ENCODE results near the gene LYPD3. TPM values are rescaled to one million over a fixed set of nuclear protein-coding genes. Genes with fewer than 3 reads are reported as not detected.

LYPD3 gene
- total and polyA plus RNA-seq, 8 donors = 0.20 to 1.7 (median 0.36) TPM

- TF ChIP-seq CTCF (IDR thresholded peaks at IDR 0.05) = no peak
- intact Hi-C loops (cut with DNase I) = no loop called here
- ATAC-seq (no peak), DNase-seq (no peak), FAIRE-seq (no peak)
- Histone ChIP-seq H3K4me1 (peaks cover 0 to 3% (median 0%) of the 10 kb centered on the region in 3 donors), H3K36me3 (no peaks in the 10 kb centered on the region), H3K27ac (no peak overlapping the region), H3K27me3 (no peaks in the 10 kb centered on the region), H3K9me3 (no peaks in the 10 kb centered on the region), H3K4me3 (no peak overlapping the region)
- 90 to 94% methylated on average over 7 of the region's 7 CpGs for WGBS, 2 donors
Measured at GRCh38 chr19:43462383-43462782, 3.0 kb downstream of the LYPD3 start.

- ATAC-seq (no peak), DNase-seq (no peak), FAIRE-seq (no peak)
- no peaks in the 10 kb centered on the region for H3K36me3 ChIP-seq
- TF ChIP-seq CTCF (IDR thresholded peaks at IDR 0.05) = no peak
- peaks cover 0 to 3% (median 0%) of the 10 kb centered on the region in 3 donors for H3K4me1 ChIP-seq
- 83 to 89% methylated on average over 12 of the region's 12 CpGs for WGBS, 2 donors
- H3K9me3 ChIP-seq = no peaks in the 10 kb centered on the region
- no peak overlapping the region for H3K4me3 ChIP-seq
- intact Hi-C loops (cut with DNase I) = no loop called here
- no peak overlapping the region for H3K27ac ChIP-seq
- no peaks in the 10 kb centered on the region for H3K27me3 ChIP-seq
Measured at GRCh38 chr19:43461303-43461702, 4.1 kb downstream of the LYPD3 start.

DNA sequence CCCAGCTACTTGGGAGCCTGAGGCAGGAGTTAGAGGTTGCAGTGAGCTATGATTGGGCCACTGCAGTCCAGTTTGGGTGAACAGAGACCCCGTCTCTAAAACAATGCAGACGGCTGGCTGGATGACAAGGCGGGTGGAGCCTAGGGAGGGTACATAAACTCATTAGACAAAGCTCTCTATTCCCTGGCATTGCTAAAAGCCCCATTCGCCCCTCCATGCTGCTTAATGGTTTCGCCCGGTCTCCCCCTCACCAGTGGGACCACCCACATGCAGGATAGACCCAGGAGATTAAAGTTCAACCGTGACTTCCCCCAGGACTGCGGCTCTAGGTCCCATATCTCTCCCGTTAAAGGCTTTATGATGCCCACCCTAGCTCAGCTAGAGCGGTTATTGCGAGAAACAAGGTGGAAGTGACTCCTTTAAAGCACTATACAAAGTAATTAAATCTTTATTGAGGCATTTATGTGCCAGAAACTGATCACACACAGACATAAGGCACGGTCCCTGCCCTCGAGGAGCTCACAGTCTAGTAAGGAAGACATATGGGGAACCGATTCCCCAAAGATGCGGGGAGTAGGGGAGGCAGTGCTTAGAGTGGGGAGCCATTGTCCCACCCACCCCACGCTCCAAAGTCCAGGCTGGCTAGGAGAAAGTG lies 4.9 kb downstream of the LYPD3 start:
- FAIRE-seq = no peak

GRCh38 chr19:43457809-43458208 lies 7.6 kb downstream of the LYPD3 start:
- 79 to 87% methylated on average over 4 of the region's 4 CpGs for WGBS, 2 donors
- no peak for DNase-seq
- no peaks in the 10 kb centered on the region for H3K9me3 ChIP-seq
- no peak for FAIRE-seq
- H3K27ac ChIP-seq = no peak overlapping the region
- no peak for ATAC-seq
- H3K4me1 ChIP-seq = no peaks in the 10 kb centered on the region
- H3K27me3 ChIP-seq = no peaks in the 10 kb centered on the region
- H3K4me3 ChIP-seq = no peak overlapping the region
- H3K36me3 ChIP-seq = no peaks in the 10 kb centered on the region
- intact Hi-C loops (cut with DNase I) = no loop called here
- no peak for TF ChIP-seq CTCF (IDR thresholded peaks at IDR 0.05)

More for the DNA sequence above, 4.9 kb downstream of the LYPD3 start:
- no peak overlapping the region for H3K27ac ChIP-seq
- ATAC-seq (no peak), DNase-seq (no peak)
- intact Hi-C loops (cut with DNase I) = no loop called here
- 73 to 77% methylated on average over 15 to 16 of the region's 16 CpGs for WGBS, 2 donors
- peaks cover 0 to 3% (median 0%) of the 10 kb centered on the region in 3 donors for H3K4me1 ChIP-seq
- no peaks in the 10 kb centered on the region for H3K36me3 ChIP-seq
- no peak for TF ChIP-seq CTCF (IDR thresholded peaks at IDR 0.05)
- no peak overlapping the region for H3K4me3 ChIP-seq
- H3K27me3 ChIP-seq = no peaks in the 10 kb centered on the region
- no peaks in the 10 kb centered on the region for H3K9me3 ChIP-seq

DNA sequence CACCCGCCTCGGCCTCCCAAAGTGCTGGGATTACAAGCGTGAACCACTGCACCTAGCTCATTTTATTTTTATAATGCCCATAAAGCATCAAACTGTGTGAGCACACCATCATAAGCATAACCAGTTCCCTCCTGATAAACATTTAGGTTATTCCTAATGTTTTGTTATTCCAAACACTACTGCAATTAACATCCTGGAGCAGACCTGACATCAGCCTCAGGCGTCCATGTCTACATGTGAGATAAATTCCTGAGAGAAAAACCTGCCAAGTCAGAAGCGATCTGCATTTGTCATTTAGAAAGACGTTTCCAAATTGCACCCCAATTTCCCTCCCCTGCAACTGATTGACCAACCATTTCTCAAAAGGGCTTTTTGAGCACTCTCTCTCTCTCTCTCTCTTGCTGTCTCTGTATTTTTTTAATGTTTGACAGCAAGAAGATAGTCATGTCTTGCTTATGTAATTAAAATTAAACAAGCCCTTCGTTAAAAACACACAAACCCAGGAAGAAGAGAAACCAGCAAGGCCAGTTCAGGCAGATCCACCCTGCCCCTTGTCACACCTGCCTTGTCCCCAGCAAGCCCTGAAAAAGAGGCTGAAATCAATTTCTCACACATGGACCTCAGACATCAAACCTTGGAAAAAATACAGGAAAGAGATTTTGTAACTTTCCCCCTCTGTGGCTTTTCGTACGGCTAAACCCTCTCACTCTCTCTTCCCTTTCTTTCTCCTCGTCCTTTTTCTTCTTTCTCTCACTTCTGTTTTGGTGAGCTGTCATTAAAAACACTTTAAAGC lies 9.9 kb downstream of the LYPD3 start:
- Histone ChIP-seq H3K4me1 (no peaks in the 10 kb centered on the region), H3K27me3 (no peaks in the 10 kb centered on the region), H3K36me3 (no peaks in the 10 kb centered on the region), H3K9me3 (no peaks in the 10 kb centered on the region), H3K27ac (peak overlapping the region in 1 of 4 donors; percentile 23), H3K4me3 (no peak overlapping the region)
- FAIRE-seq = no peak
- no peak for DNase-seq
- intact Hi-C loops (cut with DNase I) = no loop called here
- peak in 2 of 4 donors; percentile 38 to 41 for ATAC-seq
- TF ChIP-seq CTCF (IDR thresholded peaks at IDR 0.05) = no peak
- 30 to 33% methylated on average over 10 of the region's 10 CpGs for WGBS, 2 donors
